GM19395 (cell line): ENCODE results near the gene ATF5.

Experiments
- ATAC-seq: cut with Tn5 transposase; IDR thresholded peaks from one replicate; pipeline ENCODE4 v1.9.1; 2021; ENCODE audit warnings: mild to moderate bottlenecking, moderate library complexity; ENCODE audit not compliant: unreplicated experiment

Gene ATF5

GRCh38 chr19:49894879-49895565 lies 34.0 kb upstream of the ATF5 start:
- ATAC-seq: no peak

- no peak for ATAC-seq
Measured at GRCh38 chr19:49895566-49896297, 33.3 kb upstream of the ATF5 start.

GRCh38 chr19:49896863-49897621 lies 32.0 kb upstream of the ATF5 start, which contains the start of gene IL4I1:
Gene IL4I1 (minus strand): TSS chr19:49896887. CDS start chr19:49896160, 727 bp downstream.
- peak; percentile 55 for ATAC-seq

GRCh38 chr19:49904136-49904535 lies 24.9 kb upstream of the ATF5 start:
- ATAC-seq: no peak

GRCh38 chr19:49906879-49907564 lies 22.0 kb upstream of the ATF5 start:
- no peak for ATAC-seq

- no peak for ATAC-seq
Measured at GRCh38 chr19:49907745-49908446, 21.1 kb upstream of the ATF5 start.

GRCh38 chr19:49908480-49909420 lies 20.3 kb upstream of the ATF5 start:
- no peak for ATAC-seq

DNA sequence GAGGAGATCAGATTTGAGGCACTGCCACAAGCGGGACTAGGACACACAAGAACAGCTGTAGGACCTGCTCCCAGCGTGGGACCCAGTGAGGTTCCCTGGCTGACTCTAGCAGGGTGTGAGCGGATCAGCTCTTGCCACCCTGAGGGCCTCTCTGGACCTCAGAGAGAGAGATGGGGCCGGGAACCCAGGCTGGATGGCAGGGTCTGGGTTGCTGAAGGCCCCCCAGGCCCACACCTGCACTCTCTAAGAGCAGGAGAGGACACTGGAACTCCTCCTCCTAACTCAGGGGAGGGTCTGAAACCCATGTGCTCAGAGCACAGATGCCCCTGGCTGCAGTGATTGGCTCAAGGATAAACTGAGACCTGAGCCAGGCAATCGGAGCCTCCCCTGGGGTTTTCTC lies 18.8 kb upstream of the ATF5 start:
- no peak for ATAC-seq

DNA sequence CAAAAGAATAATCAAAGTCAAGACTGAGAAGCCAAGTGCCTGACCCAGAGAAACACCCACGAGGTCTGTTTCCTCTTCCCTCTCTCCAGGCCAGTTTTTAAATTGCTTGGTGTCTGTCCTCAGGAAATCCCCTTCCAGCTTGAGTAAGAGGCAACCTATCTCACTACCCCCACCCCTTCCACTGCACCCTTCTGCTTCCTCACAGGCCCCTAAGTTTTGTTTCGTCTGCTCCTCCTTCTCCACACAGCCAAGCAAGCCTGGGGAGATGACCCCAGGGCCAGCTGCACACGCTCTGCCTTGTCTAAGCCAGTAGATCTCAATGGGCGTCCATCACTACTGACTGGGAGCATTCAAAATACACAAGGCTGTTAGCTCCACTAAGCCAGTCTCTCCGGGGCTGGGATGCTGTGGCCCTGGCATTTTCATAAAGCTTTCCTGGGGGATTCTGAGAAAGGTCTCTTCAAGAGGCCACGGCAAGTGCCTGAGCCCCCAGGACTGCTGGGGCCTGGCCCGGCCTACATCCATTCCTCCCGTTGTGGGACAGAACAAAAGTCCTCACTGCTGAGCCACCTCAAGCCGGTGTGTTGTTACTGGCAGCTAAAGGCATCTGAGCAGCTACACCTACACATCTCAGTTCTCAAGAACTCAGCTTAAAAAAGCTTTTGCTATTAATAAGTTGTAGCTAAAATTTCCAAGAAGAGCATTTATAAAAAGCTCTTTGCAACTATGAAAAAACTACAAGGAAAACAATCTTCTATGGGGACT lies 17.4 kb upstream of the ATF5 start:
- no peak for ATAC-seq

GRCh38 chr19:49912965-49913685 lies 15.9 kb upstream of the ATF5 start:
- ATAC-seq: no peak

- no peak for ATAC-seq
Measured at GRCh38 chr19:49913720-49914119, 15.3 kb upstream of the ATF5 start.

DNA sequence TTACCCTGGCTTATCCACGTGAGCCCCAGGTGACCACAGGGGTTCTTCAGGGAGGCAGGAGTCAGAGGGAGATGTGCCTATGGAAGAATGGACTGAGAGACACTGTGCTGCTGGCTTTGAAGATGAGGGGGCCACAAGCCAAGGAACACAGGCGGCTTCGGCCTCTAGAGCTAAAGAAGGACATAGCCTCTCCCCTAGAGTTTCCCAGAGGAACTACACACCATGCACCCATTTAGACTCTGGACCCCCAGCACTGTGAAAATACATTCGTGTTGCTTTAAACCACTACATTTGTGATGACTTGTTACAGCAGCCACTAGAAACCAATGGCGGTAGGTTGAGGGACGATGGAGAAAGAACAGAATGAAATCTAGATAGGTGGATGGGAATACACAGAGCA lies 13.7 kb upstream of the ATF5 start:
- no peak for ATAC-seq

DNA sequence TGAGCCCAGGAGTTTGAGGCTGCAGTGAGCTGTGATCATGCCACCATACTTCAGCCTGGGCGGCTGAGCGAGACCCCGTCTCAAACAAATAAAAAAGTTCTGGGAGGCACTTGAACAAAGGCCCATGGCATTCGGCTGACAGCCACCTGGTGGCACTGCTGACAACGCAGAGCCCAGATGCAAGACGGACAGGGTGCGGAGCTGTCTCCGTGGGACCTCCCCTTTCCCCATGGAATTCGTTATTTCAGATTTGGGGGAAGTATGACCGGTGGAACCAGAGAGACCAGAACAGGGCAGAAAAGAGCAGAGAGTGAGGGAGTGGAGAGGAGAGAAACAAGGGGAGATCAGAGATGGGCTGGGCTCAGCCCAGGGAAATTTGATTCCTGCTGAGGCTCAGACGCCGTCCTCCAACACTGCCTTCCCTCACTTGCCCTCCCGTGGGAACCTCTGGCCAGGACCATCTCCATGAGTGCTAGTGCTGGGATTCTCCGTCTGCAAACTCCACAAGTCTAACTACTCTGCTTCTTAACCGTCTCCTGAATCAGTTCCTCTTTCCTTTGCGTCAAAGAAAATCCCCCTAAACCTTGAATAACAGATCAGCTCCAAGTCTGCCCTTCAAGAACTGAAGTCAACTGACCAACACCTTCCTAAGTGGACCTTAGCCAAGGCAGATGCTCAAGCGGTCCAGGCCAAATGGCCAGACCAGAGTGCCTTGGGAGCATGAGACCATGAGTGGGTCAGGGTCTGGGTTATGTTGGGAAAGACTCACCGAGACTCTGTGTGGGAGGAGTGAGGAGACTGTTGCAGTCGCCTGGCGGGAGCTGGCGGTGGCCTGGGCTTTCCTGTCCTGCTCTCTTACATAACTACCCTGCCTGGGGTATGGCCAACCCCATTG lies 11.9 kb upstream of the ATF5 start:
- no peak for ATAC-seq

GRCh38 chr19:49918089-49918488 lies 10.9 kb upstream of the ATF5 start:
- no peak for ATAC-seq

- no peak for ATAC-seq
Measured at GRCh38 chr19:49920624-49921363, 8.2 kb upstream of the ATF5 start.
